Transverse colon (tissue), 3 donors: Measurements from ENCODE around the gene ADD1.

Source experiments
- CTCF ChIP-seq, 5 experiments: fragments of 200-600 bp in 3 of 5; fragments of 450-650 bp in 2 of 5; sonication (generic) in 3 of 5; IDR thresholded peaks; 1 replicate in 2 of 5; 2 replicates in 3 of 5; pipeline ENCODE4 v1.5.1; 2016 to 2017; ENCODE audit warnings: antibody characterized with exemption in 5 of 5, inconsistent platforms in 3 of 5, mild to moderate bottlenecking in 2 of 5, moderate library complexity in 1 of 5
- EP300 ChIP-seq: sonication (generic); formaldehyde crosslinking; IDR thresholded peaks from one replicate; pipeline ENCODE4 v1.6.1; 2017; ENCODE audit warnings: antibody characterized with exemption, low read depth
- POLR2A ChIP-seq: fragments of 450-650 bp; IDR thresholded peaks from one replicate; pipeline ENCODE4 v1.6.1; 2016; ENCODE audit warnings: antibody characterized with exemption, mild to moderate bottlenecking, moderate library complexity

DNA sequence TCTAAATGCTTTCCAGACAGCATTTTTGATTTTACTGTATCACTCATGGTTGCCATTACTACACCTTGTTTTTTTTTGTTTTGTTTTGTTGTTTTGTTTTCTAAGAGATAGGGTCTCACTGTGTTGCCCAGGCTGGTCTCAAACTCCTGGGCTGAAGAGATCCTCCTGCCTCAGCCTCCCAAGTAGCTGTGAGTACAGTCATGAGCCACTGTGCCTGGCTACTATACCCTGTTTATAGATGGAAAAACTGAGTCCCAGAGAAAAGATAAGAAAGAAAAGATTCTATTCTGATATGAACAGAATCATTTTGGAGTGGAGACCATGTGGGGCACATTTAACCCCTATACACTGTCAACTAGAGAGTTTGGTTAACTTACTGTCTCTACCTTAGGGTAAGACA, 20.0 kb downstream of the ADD1 start:
- TF ChIP-seq POLR2A = no peak
- TF ChIP-seq CTCF (IDR thresholded peaks at IDR 0.05) = no peak
- no peak for TF ChIP-seq EP300
